Stimulated activated CD4-positive, alpha-beta T cell treated with anti-CD3 and anti-CD28 coated beads, TNF-alpha, amount 100 ng/mL, for 24 hours (primary cell): Measurements from ENCODE around the gene PANK4.
"Not testable (repeated sequence)": the region's sequence is repeated elsewhere in the genome, so short reads cannot be mapped to it uniquely, and the experiment has no call there.

Source experiments
- DNase-seq, 3 experiments: peaks; one replicate each; pipeline ENCODE4 v3.0.0-alpha.2; 2020; ENCODE audit warnings: low read depth in 3 of 3

Gene PANK4

GRCh38 chr1:2460996-2461751 is 65.2 kb downstream of the PANK4 start:
- DNase-seq = no peak

GRCh38 chr1:2460203-2460602 is 66.2 kb downstream of the PANK4 start:
- DNase-seq = no peak

GRCh38 chr1:2459757-2460156 is 66.6 kb downstream of the PANK4 start:
- no peak for DNase-seq

- DNase-seq = not testable (repeated sequence)
These were observed 67.2 kb downstream of the PANK4 start for GRCh38 chr1:2459102-2459753.

GRCh38 chr1:2458687-2459086 is 67.7 kb downstream of the PANK4 start:
- no peak for DNase-seq
